ENCODE measurements around the gene DMD. TPM values are rescaled to one million over a fixed set of nuclear protein-coding genes. Genes with fewer than 3 reads are reported as not detected.

Gene DMD
- total RNA-seq, 1 donor from 2014 or later: 9.7 TPM

DNA sequence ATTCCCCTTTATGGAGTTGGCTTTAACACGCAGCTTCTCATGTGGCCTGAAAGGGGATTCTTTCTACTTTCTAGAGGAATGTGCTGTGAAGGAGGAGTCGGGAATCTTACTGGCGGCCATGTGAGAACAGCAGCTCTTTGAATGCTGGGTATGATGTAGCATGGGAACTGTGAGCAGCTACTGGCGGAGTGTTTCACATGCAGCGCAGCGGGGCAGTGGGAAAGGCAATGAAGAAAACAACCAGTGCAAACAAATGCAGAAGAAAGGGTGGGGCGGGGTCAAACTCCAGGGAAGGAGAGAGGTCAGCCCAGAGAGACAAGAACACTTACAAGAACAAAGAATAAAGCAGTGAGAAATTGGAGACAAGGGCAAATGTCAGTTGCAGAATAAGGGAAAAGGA lies 1775.8 kb downstream of the DMD start:
- peaks cover 28% of the 10 kb centered on the region for H3K4me1 Mint-ChIP-seq
- peak overlapping the region; percentile 35 for H3K4me3 Mint-ChIP-seq
- TF ChIP-seq, protein P1, sequence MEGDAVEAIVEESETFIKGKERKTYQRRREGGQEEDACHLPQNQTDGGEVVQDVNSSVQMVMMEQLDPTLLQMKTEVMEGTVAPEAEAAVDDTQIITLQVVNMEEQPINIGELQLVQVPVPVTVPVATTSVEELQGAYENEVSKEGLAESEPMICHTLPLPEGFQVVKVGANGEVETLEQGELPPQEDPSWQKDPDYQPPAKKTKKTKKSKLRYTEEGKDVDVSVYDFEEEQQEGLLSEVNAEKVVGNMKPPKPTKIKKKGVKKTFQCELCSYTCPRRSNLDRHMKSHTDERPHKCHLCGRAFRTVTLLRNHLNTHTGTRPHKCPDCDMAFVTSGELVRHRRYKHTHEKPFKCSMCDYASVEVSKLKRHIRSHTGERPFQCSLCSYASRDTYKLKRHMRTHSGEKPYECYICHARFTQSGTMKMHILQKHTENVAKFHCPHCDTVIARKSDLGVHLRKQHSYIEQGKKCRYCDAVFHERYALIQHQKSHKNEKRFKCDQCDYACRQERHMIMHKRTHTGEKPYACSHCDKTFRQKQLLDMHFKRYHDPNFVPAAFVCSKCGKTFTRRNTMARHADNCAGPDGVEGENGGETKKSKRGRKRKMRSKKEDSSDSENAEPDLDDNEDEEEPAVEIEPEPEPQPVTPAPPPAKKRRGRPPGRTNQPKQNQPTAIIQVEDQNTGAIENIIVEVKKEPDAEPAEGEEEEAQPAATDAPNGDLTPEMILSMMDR (conservative IDR thresholded peaks at IDR 0.05): no peak
- peak; percentile 58 for DNase-seq (ENCODE audit: low read depth, low spot score)
- H3K27me3 Mint-ChIP-seq (ENCODE audit: low read depth): no peaks in the 10 kb centered on the region
- no peaks in the 10 kb centered on the region for H3K36me3 Mint-ChIP-seq (ENCODE audit: low read depth)
- peak overlapping the region; percentile 37 for H3K27ac Mint-ChIP-seq (ENCODE audit: unreplicated experiment)
- H3K9me3 Mint-ChIP-seq: peaks cover 8% of the 10 kb centered on the region

DNA sequence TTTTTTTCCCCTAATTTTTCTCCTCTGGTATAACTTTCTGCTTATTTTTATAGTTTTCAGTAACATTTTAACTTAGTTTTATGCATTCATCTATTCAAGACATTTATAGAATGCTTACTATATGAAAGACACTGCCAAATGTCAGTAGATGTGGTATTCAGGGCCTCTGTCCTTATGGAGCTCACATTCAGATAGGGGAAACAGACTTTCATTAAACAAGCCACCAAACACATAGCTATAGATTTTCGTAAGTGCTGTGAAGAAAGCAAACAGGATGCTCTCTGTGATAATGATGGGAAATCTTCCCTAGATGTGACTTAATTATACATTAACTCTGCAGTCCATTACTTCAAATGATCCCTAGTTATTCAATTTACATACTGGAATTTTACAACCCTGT lies 1777.5 kb downstream of the DMD start:
- Mint-ChIP-seq H3K4me1 (peaks cover 28% of the 10 kb centered on the region), H3K27me3 (ENCODE audit: low read depth) (no peaks in the 10 kb centered on the region), H3K36me3 (ENCODE audit: low read depth) (no peaks in the 10 kb centered on the region), H3K4me3 (peak overlapping the region; percentile 33), H3K27ac (ENCODE audit: unreplicated experiment) (no peak overlapping the region), H3K9me3 (peaks cover 9% of the 10 kb centered on the region)
- no peak for DNase-seq (ENCODE audit: low read depth, low spot score)
- TF ChIP-seq, protein P1 (conservative IDR thresholded peaks at IDR 0.05): no peak

DNA sequence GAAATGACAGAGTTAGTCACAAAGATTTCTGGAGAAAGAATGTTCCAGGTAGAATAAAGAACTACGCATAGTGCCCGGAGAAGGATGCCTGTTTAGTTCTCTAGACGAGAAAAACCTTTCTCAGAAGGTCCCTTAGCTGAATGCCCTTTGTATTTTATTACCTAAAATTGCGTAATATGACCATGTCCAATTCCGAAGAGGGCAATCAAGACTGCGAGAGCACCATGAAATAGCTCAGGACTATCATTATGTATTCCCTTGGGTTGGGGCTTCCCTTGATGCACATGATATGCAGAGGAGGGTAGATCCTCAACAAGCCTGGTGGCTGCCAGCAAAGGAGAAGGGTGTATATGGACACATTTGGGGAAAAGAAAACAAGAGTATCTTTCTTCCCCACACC lies 1781.4 kb downstream of the DMD start:
- DNase-seq (ENCODE audit: low read depth, low spot score): no peak
- Mint-ChIP-seq H3K27ac (ENCODE audit: unreplicated experiment) (no peak overlapping the region), H3K4me1 (peaks cover 13% of the 10 kb centered on the region), H3K4me3 (no peak overlapping the region), H3K36me3 (ENCODE audit: low read depth) (no peaks in the 10 kb centered on the region), H3K27me3 (ENCODE audit: low read depth) (no peaks in the 10 kb centered on the region), H3K9me3 (peaks cover 14% of the 10 kb centered on the region)
- TF ChIP-seq, protein P1 (conservative IDR thresholded peaks at IDR 0.05): no peak

DNA sequence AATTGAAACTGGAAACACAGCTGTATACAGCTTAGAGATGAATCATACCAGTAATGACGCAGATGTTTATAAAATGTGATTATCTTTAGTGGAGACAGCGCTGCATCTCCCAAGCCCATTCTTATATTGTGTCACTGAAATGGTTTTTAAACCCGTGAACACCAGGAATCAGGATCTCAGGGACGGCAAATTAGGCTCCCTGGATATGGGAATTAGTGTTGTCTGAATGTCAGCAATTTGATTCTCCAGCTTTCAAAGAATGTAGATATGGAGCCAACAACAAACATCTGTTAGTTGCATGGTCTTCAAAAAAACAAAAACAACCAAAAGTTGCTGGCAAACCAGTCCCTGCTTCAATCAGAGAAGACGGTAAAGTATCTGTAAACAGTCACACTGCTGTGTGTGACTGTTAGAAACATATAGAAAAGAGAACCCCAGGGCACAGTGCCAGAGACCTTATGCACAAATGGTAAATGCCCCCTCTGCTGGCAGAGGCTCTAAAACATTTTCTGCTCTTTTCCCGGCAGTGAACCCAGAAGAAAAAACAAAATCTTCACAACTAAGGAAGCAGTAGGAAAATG lies 1787.7 kb downstream of the DMD start:
- no peak for DNase-seq (ENCODE audit: low read depth, low spot score)
- H3K9me3 Mint-ChIP-seq: peaks cover 10% of the 10 kb centered on the region
- no peak overlapping the region for H3K27ac Mint-ChIP-seq (ENCODE audit: unreplicated experiment)
- no peak overlapping the region for H3K4me3 Mint-ChIP-seq
- no peaks in the 10 kb centered on the region for H3K27me3 Mint-ChIP-seq (ENCODE audit: low read depth)
- peaks cover 7% of the 10 kb centered on the region for H3K4me1 Mint-ChIP-seq
- TF ChIP-seq, protein P1 (conservative IDR thresholded peaks at IDR 0.05): peak; percentile 56
- no peaks in the 10 kb centered on the region for H3K36me3 Mint-ChIP-seq (ENCODE audit: low read depth)

DNA sequence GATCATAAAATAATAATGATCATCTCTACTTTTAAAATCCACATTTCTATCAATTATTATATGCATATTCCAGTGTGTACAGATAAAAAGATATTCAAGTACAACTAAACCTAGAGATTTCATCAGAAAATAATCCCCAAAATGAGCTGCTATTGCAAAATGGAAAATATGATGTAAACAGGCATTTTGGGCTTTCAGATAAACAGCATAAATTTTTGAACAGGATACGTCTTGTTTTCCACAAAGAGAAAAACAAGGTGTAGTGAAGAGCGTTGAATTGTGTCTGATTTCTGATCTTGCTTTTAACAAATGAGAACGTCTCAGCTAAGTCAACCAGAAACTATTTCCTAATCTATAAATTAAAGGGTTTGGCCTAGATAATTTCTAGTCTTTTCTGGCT lies 1789.9 kb downstream of the DMD start:
- DNase-seq (ENCODE audit: low read depth, low spot score): no peak
- H3K27ac Mint-ChIP-seq (ENCODE audit: unreplicated experiment): no peak overlapping the region
- no peaks in the 10 kb centered on the region for H3K36me3 Mint-ChIP-seq (ENCODE audit: low read depth)
- TF ChIP-seq, protein P1 (conservative IDR thresholded peaks at IDR 0.05): no peak
- H3K9me3 Mint-ChIP-seq: peaks cover 6% of the 10 kb centered on the region
- peaks cover 7% of the 10 kb centered on the region for H3K4me1 Mint-ChIP-seq
- no peaks in the 10 kb centered on the region for H3K27me3 Mint-ChIP-seq (ENCODE audit: low read depth)
- H3K4me3 Mint-ChIP-seq: no peak overlapping the region
